ENCODE measurements around the gene NUTM2D. TPM values are rescaled to one million over a fixed set of nuclear protein-coding genes. Genes with fewer than 3 reads are reported as not detected.
"Not testable (repeated sequence)": the region's sequence is repeated elsewhere in the genome, so short reads cannot be mapped to it uniquely, and the experiment has no call there.

NUTM2D gene
- total RNA-seq, 1 donor from 2014 or later: 3.2 TPM

- intact Hi-C loops (cut with micrococcal nuclease): not testable (repeated sequence)
Measured at GRCh38 chr10:87369514-87370112, 12.1 kb downstream of the NUTM2D start.

DNA sequence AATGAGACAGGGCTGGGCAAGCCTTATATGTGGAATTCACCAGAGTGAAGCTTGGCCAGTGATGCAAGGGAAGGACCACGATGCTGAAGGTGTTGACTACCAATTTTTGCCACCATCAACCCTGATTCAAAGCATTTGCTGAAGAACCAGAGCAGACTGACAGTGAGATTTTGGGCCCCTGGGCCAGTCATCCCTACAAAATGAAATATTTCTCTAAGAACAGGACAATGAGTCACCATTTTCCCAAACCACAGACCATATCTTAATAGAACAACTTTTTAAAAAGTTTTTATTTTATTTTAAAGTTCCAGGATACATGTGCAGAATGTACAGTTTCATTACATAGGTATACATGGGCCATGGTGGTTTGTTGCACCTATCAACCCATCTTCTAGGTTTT, 16.5 kb downstream of the NUTM2D start:
- intact Hi-C loops (cut with micrococcal nuclease): not testable (repeated sequence)

- intact Hi-C loops (cut with micrococcal nuclease): not testable (repeated sequence)
Measured at GRCh38 chr10:87379115-87379514, 21.6 kb downstream of the NUTM2D start.

DNA sequence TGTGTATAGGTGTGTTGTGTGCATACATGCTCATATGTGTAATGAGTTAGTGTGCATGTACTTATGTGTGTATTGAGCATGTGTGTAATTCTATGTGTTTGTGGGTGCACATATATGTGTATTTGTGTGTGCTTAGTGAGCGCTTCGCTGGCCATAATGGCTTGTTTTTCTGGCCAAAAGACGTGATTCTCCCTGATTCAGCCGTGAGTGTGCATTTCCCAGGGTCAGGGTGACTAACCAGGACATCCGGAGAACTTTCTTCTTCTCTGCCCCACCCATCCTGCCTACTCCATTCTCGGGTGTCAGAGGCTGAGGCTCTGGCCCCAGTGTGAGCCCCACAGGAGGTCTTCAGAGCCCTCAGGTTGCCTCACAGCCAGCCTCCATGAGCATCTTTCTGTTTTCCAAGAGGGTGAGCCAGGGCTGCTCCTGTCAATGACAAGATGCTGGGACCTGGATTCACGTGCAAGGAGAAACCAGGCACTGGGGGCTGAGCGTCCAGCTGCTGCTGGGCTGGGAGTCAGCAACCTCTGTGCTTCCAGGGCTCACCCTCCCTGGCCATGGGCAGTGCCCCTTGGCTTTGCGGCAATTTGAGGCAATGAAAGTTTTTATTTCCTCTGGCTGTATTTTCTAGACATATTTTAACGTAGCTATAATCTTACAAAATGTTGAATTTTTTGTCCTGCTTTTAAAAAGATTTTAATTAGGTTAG, 25.8 kb downstream of the NUTM2D start:
- intact Hi-C loops (cut with micrococcal nuclease): not testable (repeated sequence)

DNA sequence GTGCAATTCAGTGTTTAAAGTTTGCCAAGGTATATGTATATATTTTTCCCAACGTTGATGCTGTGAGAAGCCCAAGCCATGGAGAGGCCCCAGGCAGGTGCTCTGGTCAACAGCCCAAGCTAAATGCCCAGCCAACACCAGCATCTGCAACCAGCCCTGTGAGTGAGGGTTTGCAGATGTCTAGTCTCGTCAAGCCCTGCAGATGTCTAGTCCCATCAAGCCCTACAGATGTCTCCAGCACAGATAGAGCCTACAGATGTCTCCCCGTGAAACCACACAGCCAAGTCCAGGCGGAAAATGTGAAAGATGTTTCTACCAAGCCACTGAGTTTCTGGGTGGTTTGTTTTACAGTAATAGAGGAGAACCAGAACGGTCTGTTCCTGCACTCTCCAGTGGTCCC, 26.7 kb downstream of the NUTM2D start:
- intact Hi-C loops (cut with micrococcal nuclease): not testable (repeated sequence)

DNA sequence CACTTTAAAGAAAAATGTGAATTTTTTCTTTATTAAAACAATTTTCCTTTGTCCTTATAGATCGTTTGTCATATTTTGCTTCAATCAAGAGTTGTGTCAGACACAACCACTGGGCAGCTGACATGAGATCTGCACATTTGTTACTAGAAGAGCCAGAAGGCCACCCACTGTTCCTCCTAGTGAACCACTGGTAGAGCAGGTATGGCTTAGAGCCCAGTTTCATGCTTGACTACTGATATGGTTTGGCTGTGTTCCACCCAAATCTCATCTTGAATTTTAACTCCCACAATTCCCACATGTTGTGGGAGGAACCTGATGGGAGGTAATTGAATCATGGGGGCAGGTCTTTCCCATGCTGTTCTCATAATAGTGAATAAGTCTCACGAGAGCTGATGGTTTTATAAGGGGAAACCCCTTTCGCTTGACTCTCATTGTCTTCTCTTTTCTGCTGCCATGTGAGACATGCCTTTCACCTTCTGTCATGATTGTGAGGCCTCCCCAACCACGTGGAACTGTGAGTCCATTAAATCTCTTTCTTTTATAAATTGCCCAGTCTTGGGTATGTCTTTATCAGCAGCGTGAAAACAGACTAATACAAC, 28.3 kb downstream of the NUTM2D start:
- intact Hi-C loops (cut with micrococcal nuclease): not testable (repeated sequence)

- intact Hi-C loops (cut with micrococcal nuclease): not testable (repeated sequence)
Measured at GRCh38 chr10:87391360-87391759, 33.8 kb downstream of the NUTM2D start.

GRCh38 chr10:87396206-87396605, 38.7 kb downstream of the NUTM2D start:
- intact Hi-C loops (cut with micrococcal nuclease): not testable (repeated sequence)

- intact Hi-C loops (cut with micrococcal nuclease): not testable (repeated sequence)
Measured at GRCh38 chr10:87398436-87398835, 40.9 kb downstream of the NUTM2D start.

GRCh38 chr10:87407516-87408467, 50.2 kb downstream of the NUTM2D start:
- intact Hi-C loops (cut with micrococcal nuclease): not testable (repeated sequence)

DNA sequence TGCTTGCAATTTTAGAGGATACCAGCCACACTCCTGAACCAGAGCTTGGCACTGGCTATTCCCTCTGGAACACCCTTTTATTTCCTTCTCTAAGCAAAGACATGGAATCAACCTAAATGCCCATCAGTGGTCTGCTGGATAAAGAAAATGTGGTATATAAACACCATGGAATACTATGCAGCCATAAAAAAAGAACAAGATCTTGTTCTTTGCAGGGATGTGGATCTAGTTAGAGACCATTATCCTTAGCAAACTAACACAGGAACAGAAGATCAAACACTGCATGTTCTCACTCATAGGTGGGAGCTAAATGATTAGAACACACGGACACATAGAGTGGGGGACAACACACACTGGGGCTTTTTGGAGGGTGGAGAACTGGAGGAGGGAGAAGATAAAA, 56.4 kb downstream of the NUTM2D start:
- intact Hi-C loops (cut with micrococcal nuclease): not testable (repeated sequence)

Other genes starting within 250 kb of the NUTM2D start
- gene NUTM2A, start 132.3 kb upstream of the NUTM2D start, total RNA-seq: 0.12 and 0.80 TPM in 2 replicates
- 12.6 and 13.1 TPM in 2 replicates for gene MINPP1, start 147.1 kb downstream of the NUTM2D start, total RNA-seq

All from T-helper 1 cell treated with Interleukin-12 subunit alpha and Interleukin-12 subunit beta and Interleukin-4 antibody, amounts not matched to agents 30 ng/mL and 1 ng/mL, for 36 hours (primary cell).